Measurements from ENCODE around the gene GRP.

GRP gene

DNA sequence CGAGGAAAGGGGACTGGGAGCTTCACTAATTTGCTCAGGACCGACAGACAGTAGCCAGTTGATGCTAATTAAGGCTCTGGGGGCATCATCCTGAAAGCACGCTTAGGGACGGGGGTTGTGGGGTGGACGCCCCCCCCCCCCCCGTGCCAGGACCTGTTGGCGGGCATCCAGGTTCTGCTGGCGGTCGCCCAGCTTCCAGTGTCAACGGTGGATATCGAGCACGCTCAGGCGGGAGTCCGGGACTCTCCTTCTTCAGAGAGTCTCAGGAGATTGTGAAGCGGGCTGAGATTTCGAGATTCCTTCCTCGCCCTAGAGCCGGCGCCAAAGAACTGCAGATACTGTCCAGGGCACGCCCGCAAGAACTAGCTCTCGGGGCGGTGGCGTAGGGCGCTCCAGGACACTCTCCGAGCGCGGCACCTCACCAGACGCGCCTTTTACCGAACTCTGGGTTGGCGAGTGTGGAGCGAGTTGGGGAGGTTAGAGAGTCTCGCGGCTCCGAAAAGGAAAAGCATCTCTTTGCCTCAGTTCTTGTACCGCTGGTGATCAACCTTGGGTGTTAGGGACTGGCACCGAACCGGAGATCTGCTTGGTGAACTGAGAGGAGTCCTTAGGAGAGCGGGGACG, 47.7 kb downstream of the GRP start:
- DNase-seq (ENCODE audit: low spot score), result no peak

DNA sequence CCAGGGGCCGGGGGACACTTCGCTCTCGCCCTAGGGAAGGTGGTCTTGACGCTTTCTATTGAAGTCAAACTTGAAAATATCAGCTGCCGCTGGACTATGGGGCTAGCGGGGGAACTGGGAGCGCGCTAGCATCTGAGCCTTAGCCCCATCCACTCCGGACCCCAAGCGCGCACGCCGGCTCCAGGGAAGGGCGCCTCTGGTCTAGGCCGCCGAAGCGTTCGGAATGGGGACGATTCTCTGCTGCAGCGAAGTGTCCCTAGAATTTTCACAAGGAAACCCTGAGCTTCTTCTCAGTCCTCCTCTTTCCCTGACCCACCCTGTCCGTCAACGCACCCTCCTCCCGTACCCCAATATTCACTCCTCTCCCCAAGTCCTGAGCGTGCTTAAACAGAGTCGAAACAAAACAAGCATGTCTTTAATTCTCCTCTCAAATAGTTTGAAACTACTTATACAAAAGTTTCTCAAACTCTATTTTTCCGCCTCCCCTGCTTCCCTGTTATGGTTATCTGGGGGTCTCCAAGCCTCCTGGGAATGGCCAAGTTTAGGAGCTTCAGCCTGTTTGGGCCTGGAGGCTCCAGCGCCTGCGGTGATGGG, 48.3 kb downstream of the GRP start:
- DNase-seq (ENCODE audit: low spot score), result no peak

DNA sequence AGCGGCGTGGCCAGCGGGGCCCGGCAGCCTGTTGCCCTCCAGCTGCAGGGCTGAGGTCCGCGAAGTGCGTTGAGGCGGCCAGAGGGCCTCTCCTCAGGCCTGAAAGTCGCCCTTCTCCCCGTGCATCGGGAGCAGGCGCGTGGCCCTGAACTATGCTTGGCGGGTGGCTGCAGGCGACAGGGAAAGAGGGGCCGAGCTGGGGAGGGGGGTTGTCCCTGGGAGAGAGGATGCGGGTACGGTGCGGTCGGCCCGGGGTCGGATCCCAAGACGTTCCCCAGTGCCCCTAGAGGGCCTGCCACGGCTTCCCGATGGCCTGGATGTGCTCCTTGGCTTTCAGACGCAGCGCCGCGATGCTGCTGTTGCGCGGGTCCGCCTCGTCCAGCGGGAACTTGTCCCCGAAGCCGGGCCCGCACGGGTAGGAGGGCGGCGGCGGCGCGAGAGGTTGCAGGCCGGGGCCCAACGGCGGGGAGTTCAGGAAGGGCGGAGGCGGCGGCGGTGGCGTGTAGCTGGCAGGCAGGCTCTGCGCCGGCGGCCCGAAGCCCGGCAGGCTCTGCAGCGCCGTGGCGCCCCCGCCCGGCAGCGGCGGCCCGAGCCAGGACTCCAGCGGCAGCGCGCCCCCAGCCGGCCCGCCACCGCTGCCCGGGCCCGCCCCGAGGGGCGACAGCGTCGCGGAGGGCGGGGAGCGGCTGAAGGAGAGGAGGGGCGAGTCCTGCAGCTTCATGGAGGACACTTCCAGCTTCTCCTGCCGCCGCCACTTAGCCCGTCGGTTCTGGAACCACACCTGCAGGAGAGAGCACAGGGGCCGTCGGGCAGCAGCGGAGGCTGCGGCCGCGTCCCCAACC, 49.0 kb downstream of the GRP start:
- DNase-seq (ENCODE audit: low spot score), result peak; percentile 7

DNA sequence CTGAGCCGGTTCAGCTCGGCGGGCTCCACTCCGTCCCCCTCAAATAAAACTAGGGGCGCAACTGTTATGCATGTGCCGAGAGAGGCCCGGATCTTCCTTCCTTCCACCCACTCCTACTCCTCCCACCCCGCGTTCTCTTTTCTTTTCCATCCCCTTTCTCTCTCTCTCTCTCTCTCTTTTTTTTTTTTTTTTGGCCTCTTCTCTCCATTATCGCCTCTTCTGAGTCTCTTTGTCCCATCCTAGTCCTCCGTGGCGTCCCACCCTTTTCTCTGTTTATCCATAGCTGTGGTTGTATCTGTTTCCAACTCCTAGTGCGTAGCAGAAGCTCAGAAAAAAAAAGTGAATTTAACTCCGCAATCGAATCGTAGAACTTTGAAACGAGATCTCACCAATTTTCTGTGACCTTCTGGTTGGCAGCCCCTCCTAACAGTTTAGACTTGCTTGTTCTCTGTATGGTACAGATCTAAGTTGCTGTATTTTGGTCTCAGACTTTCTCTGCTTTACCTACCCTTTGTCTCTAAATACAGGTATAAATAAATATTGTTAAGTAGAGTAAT, 49.7 kb downstream of the GRP start:
- no peak for DNase-seq (ENCODE audit: low spot score)

DNA sequence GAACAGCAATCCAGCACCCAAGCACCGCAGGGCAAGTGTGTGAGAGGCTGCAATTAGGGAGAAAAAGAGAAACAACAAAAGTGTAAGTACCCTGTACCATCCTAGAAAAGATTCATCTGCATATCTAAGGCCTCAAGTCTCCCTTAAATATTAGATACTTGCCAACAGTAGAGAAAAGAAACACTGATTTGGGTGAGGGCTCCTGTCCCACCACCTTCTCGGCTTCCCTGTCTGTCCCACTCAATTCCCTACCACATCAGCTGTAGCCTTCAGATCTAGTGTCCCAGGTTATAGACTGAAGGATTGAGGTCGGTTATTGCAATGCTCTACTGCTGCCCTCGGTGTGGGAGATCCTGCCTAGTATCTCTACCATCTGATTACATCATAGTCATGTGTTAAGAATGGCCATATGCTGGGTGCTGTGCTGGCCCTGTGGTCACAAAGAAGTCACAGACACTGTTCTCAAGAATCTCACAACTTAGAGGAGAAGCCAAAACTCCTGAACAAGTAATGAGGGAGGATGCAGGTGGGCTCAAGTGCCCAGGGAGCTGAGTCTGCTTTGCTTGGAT, 50.8 kb downstream of the GRP start:
- DNase-seq (ENCODE audit: low spot score), result no peak

DNA sequence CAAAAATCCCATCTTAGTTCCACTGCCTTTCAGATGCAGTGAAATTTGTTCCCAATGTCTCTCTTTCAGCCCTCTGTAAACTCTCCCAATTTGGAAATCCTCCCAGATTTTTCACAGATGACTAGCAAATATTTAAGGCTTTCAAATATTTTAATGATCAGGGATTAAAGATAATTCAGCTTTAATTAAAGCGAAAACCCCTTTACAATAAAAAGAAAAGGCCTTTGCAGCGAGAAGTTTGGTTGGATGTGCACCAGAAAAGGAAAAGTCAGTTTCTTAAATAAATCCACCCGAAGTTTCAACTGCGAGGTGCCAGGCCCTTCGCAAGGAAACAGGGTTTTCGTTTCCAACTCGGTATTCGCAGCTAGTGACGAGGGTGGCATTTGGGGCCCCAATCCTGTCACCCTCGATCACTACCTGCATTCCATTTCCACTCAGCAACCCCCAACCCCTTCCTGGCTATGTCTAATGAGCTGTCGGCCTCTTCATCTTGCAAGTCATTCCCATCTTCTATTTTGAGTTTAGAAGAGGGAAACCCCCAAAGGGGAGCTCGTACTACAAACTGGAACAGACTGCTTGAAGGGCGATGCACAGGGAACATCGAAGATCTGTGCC, 51.8 kb downstream of the GRP start:
- DNase-seq (ENCODE audit: low spot score), result no peak

DNA sequence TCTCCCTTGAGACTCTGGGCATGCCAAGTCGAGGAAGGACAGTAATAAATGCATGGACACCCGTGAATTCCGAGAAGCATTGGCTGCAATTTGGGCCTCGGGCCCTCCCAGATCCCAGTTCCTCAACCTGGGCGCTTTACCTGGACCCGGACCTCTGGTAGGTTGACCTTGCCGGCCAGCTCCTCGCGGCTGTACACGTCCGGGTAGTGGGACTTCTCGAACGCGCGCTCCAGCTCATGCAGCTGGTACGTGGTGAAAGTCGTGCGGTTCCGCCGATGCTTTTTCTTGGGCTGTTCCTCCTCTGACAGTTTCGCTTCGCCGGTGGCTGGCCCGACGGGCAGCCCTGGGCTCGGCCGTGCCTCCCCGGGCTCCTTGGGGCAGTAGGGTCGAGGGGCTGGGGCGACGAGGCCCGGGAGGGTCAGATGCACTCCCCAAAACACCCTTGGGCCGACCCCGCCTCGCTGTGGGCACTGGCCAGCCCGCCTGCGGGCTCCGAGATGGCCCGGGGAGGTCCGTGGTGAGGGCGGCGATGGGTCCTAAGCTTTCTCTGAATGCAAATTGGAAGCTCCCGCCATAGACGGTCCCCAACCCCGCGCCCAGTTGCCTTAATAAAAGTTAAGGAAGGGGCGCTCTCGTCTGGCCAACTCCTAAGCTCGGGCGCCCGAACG, 52.4 kb downstream of the GRP start:
- DNase-seq (ENCODE audit: low spot score), result no peak

DNA sequence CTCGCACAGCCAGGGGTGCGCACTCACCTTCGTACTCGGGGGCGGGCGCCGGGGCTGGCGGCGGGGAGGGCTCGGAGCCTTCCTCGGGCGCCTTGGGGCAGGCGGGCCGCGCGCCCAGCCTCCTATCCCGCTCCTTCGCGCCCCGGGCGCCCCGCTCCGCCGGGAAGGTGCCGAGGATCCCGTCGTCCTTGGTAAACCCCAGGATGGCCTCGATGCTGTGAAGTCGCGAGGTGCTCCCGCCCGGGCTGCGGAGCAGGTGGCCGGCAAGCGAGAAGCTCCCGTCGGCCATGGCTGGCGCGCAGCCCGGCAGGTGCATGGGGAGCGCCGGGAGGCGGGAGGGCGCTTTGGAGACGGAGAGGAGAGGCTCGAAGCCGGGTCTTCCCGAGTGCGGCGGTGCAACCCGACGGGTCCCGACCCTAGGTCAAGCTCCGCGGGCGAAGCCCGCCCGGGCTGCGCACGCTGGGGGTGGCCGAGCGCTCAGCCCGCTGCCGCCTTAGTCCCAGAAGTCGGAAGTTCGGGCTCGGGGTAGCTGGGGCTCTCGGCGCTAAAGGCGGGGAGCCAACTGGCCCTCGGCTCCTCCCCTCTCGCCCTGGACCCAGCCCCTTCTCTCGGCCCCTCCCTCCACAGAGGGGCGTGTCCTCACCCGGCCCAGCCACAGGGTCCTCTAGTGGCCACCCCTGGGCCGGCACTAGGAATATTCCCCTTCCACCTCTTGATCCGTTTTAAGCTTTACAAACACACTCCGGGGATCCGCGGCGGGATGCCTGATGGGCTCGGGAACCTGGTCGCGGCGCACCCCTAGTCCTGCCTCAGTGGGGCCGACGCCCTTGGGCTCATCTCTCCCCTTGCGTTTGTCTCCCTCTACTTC, 53.2 kb downstream of the GRP start, which contains the start of gene RAX:
Gene RAX (minus strand): TSS at position 564 of the 868 bp plus-strand sequence. CDS start 248 bp downstream, at position 316.
- DNase-seq (ENCODE audit: low spot score), result no peak

DNA sequence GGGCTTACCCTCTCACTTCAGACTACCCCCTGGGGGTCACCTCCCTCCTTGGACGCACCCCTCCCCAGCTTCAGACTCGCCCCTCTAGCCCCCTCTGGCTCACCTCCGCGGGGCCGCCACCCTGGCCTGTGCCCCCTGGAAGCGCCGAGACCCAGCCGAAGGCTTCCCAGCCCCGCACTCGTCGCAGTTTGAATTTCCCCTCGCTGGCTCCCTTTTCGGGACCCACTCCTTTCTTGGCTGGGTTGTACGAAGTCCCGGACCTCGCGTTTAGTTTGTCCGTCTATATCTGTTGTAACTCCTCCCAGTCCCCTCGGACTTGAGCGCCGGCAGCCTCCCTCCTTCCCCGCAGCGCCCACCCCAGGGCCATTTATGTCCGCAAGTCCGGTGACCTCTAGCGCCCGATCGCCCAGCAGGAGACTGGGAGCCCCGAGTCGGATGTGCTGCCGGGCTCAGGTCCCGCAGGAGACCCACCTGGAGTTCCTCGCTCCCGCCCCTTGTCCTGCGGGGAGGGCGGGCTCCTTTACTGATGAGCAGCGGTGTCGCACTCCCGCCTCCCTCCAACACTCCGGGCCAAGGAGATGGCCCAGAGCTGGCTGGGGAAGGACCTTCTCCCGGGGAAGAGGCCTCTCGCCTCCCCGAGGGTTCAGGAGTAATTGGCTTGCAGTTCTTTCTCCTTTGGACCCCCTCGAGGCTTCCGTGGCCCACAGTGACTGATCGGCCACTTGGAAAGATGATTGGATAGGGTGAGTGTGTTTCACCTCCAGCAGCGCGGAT, 54.0 kb downstream of the GRP start:
- no peak for DNase-seq (ENCODE audit: low spot score)

DNA sequence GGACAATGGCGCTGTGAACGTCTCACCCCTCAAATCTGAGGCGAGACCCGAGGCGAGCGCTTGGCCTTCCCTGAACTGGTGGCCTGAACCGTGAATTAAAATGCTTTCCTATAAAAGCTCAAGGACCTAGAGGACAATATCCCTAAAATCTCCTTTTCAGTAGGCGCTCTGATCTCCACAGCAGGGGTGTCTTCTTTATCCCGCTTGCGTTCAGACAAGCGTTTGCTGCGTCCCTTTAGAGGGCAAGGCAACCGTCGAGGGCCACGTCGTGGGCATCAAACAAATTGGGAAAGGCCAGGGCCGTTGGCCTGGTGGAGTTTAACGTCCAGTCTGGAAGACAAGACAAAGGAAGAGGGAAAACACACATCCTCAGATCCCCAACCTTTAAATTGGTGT, 54.6 kb downstream of the GRP start:
- DNase-seq (ENCODE audit: low spot score), result no peak

DNA sequence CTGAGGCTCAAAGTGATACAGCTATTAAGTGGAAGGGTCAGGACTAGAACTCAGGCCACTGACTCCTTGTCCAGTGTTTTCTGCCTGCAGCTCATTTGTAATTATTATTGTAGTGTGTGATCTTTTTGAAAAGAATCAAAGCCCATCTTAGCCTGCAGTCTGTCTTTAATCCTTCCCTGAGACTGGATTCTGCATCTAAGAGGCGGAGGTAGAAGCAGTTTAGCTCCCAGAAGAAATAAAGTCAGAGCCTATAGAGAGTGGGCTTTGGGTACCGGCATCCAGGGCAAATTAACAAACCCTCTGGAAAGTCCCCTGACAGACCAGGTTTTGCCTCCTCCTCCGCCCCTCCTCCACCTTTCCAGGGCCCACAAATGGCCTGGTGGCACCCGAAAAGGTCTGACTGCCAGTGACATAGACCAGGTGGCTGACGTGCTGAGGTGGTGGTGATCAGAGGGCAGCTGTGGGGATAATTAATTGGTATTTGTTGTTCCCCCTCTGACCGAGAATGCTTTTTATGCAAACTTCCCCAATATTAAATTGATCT, 55.5 kb downstream of the GRP start:
- DNase-seq (ENCODE audit: low spot score), result no peak

DNA sequence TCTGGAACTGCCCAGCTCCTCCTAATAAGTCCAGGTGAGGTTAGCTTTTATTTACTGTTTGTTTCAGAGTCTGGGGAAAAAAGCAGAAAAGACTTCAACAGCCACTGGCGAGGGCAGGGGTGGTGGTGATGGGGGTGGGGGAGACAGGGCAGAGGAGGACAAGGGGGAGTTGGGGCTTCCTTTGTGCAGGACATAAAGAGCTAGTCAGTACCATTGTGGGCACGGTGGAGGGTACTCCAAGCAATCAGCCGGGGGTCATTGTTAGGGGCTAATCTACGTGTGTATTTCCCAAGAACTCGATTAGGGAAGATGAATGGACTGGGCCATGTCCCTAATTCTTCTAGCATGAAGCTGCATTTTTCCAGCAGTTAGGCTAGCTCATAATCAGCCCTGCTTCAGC, 56.1 kb downstream of the GRP start:
- DNase-seq (ENCODE audit: low spot score), result no peak

DNA sequence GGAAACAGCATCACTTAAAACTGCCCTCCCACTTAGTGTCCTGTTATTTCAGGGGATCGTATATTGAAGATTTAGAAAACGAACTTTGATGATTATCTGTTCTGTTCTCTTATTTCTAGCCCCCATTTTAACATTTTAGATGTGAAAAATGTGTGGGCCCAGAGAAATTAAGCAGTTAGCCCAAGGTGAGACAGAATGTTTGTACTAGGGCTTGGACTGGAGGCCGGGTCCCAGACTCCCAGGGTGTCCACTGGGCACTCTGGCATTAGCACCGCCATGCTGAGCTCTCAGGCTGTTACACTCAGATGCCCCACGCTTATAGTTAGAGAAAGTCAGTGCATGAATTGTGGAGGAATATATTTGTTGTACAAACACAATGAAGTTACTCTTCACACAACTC, 58.8 kb downstream of the GRP start:
- no peak for DNase-seq (ENCODE audit: low spot score)

DNA sequence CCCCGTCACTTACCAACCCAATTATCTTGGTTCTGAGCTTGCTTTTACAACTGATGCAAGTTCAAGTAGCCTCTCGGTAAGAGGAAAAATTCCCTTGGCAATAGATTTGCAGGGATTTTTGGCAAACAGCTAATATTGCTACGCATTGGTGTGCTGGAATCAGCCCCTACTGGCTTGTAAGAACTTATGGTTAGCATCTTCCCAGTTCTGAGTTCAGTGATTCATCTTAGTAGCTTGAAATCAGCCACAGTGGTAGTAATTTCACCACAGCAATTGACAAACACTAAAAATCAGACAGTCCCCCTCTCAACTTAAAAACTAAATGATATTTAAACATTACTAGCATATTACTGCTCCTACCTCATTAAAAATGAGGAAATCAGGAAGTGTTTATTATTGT, 59.2 kb downstream of the GRP start:
- DNase-seq (ENCODE audit: low spot score), result no peak

DNA sequence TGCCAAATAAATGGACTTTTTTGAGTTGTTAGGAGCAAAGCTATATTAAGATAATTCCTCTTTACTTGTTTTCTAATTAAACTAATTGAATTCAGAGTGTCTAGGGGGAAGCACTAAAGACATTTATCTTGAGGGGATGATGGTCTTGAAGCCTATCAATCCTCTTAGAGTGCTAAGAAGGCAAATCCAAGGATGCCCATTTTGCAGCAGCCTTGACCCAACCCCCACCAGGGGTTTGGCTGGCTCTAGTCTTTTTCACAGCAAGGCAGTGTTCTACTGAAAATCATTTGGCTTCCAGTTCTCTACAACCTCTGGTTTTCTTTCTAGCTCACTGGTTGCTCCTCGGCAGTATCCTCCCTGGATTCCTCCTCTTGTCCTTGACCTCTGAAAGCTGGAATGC, 59.8 kb downstream of the GRP start:
- DNase-seq (ENCODE audit: low spot score), result no peak

Data from cerebellar cortex (tissue), 1 donor.